Measurements from ENCODE around the gene GID8.

Gene GID8

GRCh38 chr20:62991196-62991807, 53.4 kb downstream of the GID8 start:
- FAIRE-seq: no peak

- no peak for FAIRE-seq
Measured at GRCh38 chr20:62991863-62992262, 53.9 kb downstream of the GID8 start.

- no peak for FAIRE-seq
Measured at GRCh38 chr20:62993856-62994494, 56.0 kb downstream of the GID8 start.

- no peak for FAIRE-seq
Measured at GRCh38 chr20:62994869-62995281, 56.9 kb downstream of the GID8 start.

GRCh38 chr20:62995481-62995880, 57.5 kb downstream of the GID8 start:
- no peak for FAIRE-seq

- FAIRE-seq: no peak
Measured at GRCh38 chr20:62995898-62996595, 58.1 kb downstream of the GID8 start.

- FAIRE-seq: no peak
Measured at GRCh38 chr20:62996596-62996982, 58.6 kb downstream of the GID8 start.

- no peak for FAIRE-seq
Measured at GRCh38 chr20:62997417-62998035, 59.6 kb downstream of the GID8 start.

Measured in colon (tissue), 2 donors.